Adrenal gland (tissue), 12 donors: ENCODE measurements around the gene MSANTD1. TPM values are rescaled to one million over a fixed set of nuclear protein-coding genes. Genes with fewer than 3 reads are reported as not detected.

Experiments
- DNase-seq, 7 donors: peaks; one replicate each; pipeline ENCODE4 v3.0.0-alpha.2; 2019 to 2020
- H3K27ac ChIP-seq, 5 donors: fragments of 200-600 bp; sonication (generic) in 4 of 5; 1 replicate in 3 of 5; 2 replicates in 2 of 5; pipeline versions ENCODE4 v1.5.1 to v1.8.0; 2016 to 2020; ENCODE audit warnings: mild to moderate bottlenecking in 1 of 5
- H3K27me3 ChIP-seq: fragments of 200-600 bp; 2 replicates; pipeline ENCODE4 v1.8.0; 2021
- H3K36me3 ChIP-seq, 2 donors: fragments of 200-600 bp; replicated peaks in 1 of 2; 1 replicate in 1 of 2; 2 replicates in 1 of 2; pipeline versions ENCODE4 v1.5.1 to v1.8.0; 2018 to 2022
- H3K4me1 ChIP-seq, 2 donors: fragments of 200-600 bp; replicated peaks in 1 of 2; 1 replicate in 1 of 2; 2 replicates in 1 of 2; pipeline versions ENCODE4 v1.5.1 to v1.8.0; 2018 to 2021
- H3K4me3 ChIP-seq, 4 donors: fragments of 200-600 bp; sonication (generic) in 3 of 4; one replicate each; pipeline ENCODE4 v1.5.1; 2016 to 2018
- H3K9me3 ChIP-seq, 3 donors: fragments of 200-600 bp; sonication (generic) in 1 of 3; replicated peaks in 1 of 3; 1 replicate in 2 of 3; 2 replicates in 1 of 3; pipeline versions ENCODE4 v1.5.1 to v1.8.0; 2016 to 2021
- CTCF ChIP-seq, 6 experiments: fragments of 450-650 bp in 4 of 6; fragments of 200-600 bp in 2 of 6; sonication (generic) in 1 of 6; IDR thresholded peaks; 1 replicate in 5 of 6; 2 replicates in 1 of 6; pipeline versions ENCODE4 v1.5.1 to v1.8.0; 2016 to 2021; ENCODE audit warnings: antibody characterized with exemption in 6 of 6, mild to moderate bottlenecking in 2 of 6, moderate library complexity in 1 of 6
- POLR2A ChIP-seq, 2 donors: fragments of 450-650 bp; IDR thresholded peaks; one replicate each; pipeline ENCODE4 v1.6.1; 2017; ENCODE audit warnings: antibody characterized with exemption in 2 of 2, mild to moderate bottlenecking in 2 of 2, moderate library complexity in 1 of 2
- WGBS, 4 donors: extraction: QIAGEN DNeasy Blood & Tissue Kit in 2 of 4; methylation state at CpG; one replicate each; pipeline versions ENCODE4 v1.1.5 to v1.1.7; 2013 to 2017; 5-methylcytosine and 5-hydroxymethylcytosine counted together
- intact Hi-C, 2 donors: fragments of 100-400 bp; cut with DNase I; formaldehyde crosslinking; loops; one replicate each; pipeline versions ENCODE4 v1.14.1 to v1.15.0; 2022 to 2023
- polyA plus RNA-seq, 3 donors: library from polyadenylated mRNA; stranded (reverse); fragments of 200-250 nt in 2 of 3; fragments of 350-450 nt in 1 of 3; fragmentation: Illumina TruSeq in 1 of 3; extraction: RNeasy Lipid Tissue Mini Kit (QIAGEN cat#74804) in 1 of 3; gene quantifications; one replicate each; pipeline ENCODE4 v1.2.3, GENCODE V29; 2013 to 2014
- total RNA-seq, 9 donors: library from RNA; depleted of rRNA in 4 of 9; stranded (reverse); fragments of >200 nt in 4 of 9; fragments of 120-200 nt in 1 of 9; fragmentation: NEBNext Ultra II Directional in 1 of 9; extraction: Animal tissue kit (Norgen Biotek cat#: 25700) in 1 of 9; gene quantifications; one replicate each; pipeline versions ENCODE4 v1.1.0 to v1.2.4, GENCODE V29; 2013 to 2023
- donor health status: healthy with polysubstance abuse.
- donor health status: Bipolar disorder and iron deficiency.
- donor health status: DM: yes; HTN: yes; CAD: no.
- donor health status: DM: no; HTN: no; CAD: no.
- donor health status: DM: no; HTN: no; CAD: no.
- donor health status: DM: yes; HTN: yes; CAD: no.

MSANTD1 gene
- total and polyA plus RNA-seq, 12 donors = 0.05 to 3.0 (median 0.40) TPM; not detected in 1

- Histone ChIP-seq H3K4me3 (no peak overlapping the region), H3K27me3 (no peaks in the 10 kb centered on the region), H3K36me3 (no peaks in the 10 kb centered on the region), H3K27ac (no peak overlapping the region), H3K9me3 (no peaks in the 10 kb centered on the region), H3K4me1 (no peaks in the 10 kb centered on the region)
- 93 to 96% (median 94%) methylated on average over 17 of the region's 17 CpGs for WGBS, 4 donors
- intact Hi-C loops = no loop called here
- DNase-seq = peak in 2 of 7 donors; percentile 7 to 35
- TF ChIP-seq CTCF (IDR thresholded peaks at IDR 0.05) = no peak
- TF ChIP-seq POLR2A (IDR thresholded peaks at IDR 0.05) = no peak
Measured at GRCh38 chr4:3266076-3266475, 17.1 kb downstream of the MSANTD1 start.

- no peaks in the 10 kb centered on the region for H3K36me3 ChIP-seq
- intact Hi-C loops = no loop called here
- H3K27ac ChIP-seq = no peak overlapping the region
- no peaks in the 10 kb centered on the region for H3K4me1 ChIP-seq
- TF ChIP-seq POLR2A (IDR thresholded peaks at IDR 0.05) (no peak), CTCF (IDR thresholded peaks at IDR 0.05) (no peak)
- 78 to 88% (median 80%) methylated on average over 14 to 18 of the region's 18 CpGs for WGBS, 4 donors
- no peaks in the 10 kb centered on the region for H3K27me3 ChIP-seq
- no peak for DNase-seq
- H3K9me3 ChIP-seq = no peaks in the 10 kb centered on the region
- no peak overlapping the region for H3K4me3 ChIP-seq
Measured at GRCh38 chr4:3267576-3268394, 18.8 kb downstream of the MSANTD1 start.

- Histone ChIP-seq H3K27ac (no peak overlapping the region), H3K27me3 (no peaks in the 10 kb centered on the region), H3K36me3 (no peaks in the 10 kb centered on the region), H3K4me3 (no peak overlapping the region), H3K9me3 (no peaks in the 10 kb centered on the region), H3K4me1 (no peaks in the 10 kb centered on the region)
- 81 to 91% (median 84%) methylated on average over 6 to 17 of the region's 17 CpGs for WGBS, 4 donors
- intact Hi-C loops = no loop called here
- DNase-seq = peak in 2 of 7 donors; percentile 22 to 45
- TF ChIP-seq CTCF (IDR thresholded peaks at IDR 0.05) (no peak), POLR2A (IDR thresholded peaks at IDR 0.05) (no peak)
Measured at GRCh38 chr4:3268395-3269104, 19.6 kb downstream of the MSANTD1 start.

- WGBS, 4 donors = 87 to 92% (median 91%) methylated on average over 15 to 25 of the region's 25 CpGs
- no peaks in the 10 kb centered on the region for H3K4me1 ChIP-seq
- H3K36me3 ChIP-seq = no peaks in the 10 kb centered on the region
- no peaks in the 10 kb centered on the region for H3K27me3 ChIP-seq
- H3K4me3 ChIP-seq = no peak overlapping the region
- no peak for DNase-seq
- no peak for TF ChIP-seq CTCF (IDR thresholded peaks at IDR 0.05)
- TF ChIP-seq POLR2A (IDR thresholded peaks at IDR 0.05) = no peak
- intact Hi-C loops = no loop called here
- no peak overlapping the region for H3K27ac ChIP-seq
- no peaks in the 10 kb centered on the region for H3K9me3 ChIP-seq
Measured at GRCh38 chr4:3269105-3269927, 20.4 kb downstream of the MSANTD1 start.
